HG03095 (cell line): ENCODE measurements around the gene KNG1.
"Not testable (repeated sequence)": the region's sequence is repeated elsewhere in the genome, so short reads cannot be mapped to it uniquely, and the experiment has no call there.

Experiments
- ATAC-seq: cut with Tn5 transposase; IDR thresholded peaks from one replicate; pipeline ENCODE4 v1.9.1; 2021; ENCODE audit warnings: moderate library complexity; ENCODE audit not compliant: unreplicated experiment

Gene KNG1

GRCh38 chr3:186708983-186709679, 8.0 kb upstream of the KNG1 start:
- no peak for ATAC-seq

- not testable (repeated sequence) for ATAC-seq
Measured at GRCh38 chr3:186710694-186711093, 6.5 kb upstream of the KNG1 start.

GRCh38 chr3:186713499-186713898, 3.7 kb upstream of the KNG1 start:
- ATAC-seq = no peak

- ATAC-seq = no peak
Measured at GRCh38 chr3:186719945-186720739, 3.0 kb downstream of the KNG1 start.

GRCh38 chr3:186722457-186722856, 5.3 kb downstream of the KNG1 start:
- ATAC-seq = no peak

GRCh38 chr3:186724911-186725310, 7.8 kb downstream of the KNG1 start:
- no peak for ATAC-seq

GRCh38 chr3:186732169-186732766, 15.1 kb downstream of the KNG1 start:
- no peak for ATAC-seq

GRCh38 chr3:186742618-186743380, 25.6 kb downstream of the KNG1 start:
- ATAC-seq = no peak

GRCh38 chr3:186743666-186744065, 26.5 kb downstream of the KNG1 start:
- ATAC-seq = no peak

- ATAC-seq = no peak
Measured at GRCh38 chr3:186746008-186746407, 28.8 kb downstream of the KNG1 start.

GRCh38 chr3:186750316-186750715, 33.2 kb downstream of the KNG1 start:
- no peak for ATAC-seq

GRCh38 chr3:186751480-186751879, 34.3 kb downstream of the KNG1 start:
- no peak for ATAC-seq

GRCh38 chr3:186754006-186754405, 36.8 kb downstream of the KNG1 start:
- ATAC-seq = no peak

- no peak for ATAC-seq
Measured at GRCh38 chr3:186754871-186755270, 37.7 kb downstream of the KNG1 start.

- ATAC-seq = no peak
Measured at GRCh38 chr3:186757214-186757613, 40.1 kb downstream of the KNG1 start.

GRCh38 chr3:186757686-186758220, 40.6 kb downstream of the KNG1 start:
- ATAC-seq = no peak

GRCh38 chr3:186759231-186759930, 42.2 kb downstream of the KNG1 start:
- no peak for ATAC-seq

- ATAC-seq = no peak
Measured at GRCh38 chr3:186760141-186760833, 43.1 kb downstream of the KNG1 start.

- ATAC-seq = no peak
Measured at GRCh38 chr3:186760897-186761447, 43.8 kb downstream of the KNG1 start.
